ENCODE measurements around the gene ZNF814.

- TF ChIP-seq CTCF (IDR thresholded peaks at IDR 0.05; ENCODE audit: borderline replicate concordance, extremely low read depth, low read length, poor library complexity, severe bottlenecking) (no peak), EZH2 (IDR thresholded peaks at IDR 0.05; ENCODE audit: borderline replicate concordance, low read depth, low read length, severe bottlenecking) (no peak)
Measured at GRCh38 chr19:57820599-57820998, 68.2 kb downstream of the ZNF814 start.
